K562 (cell line): Measurements from ENCODE around the gene MCOLN2. TPM values are rescaled to one million over a fixed set of nuclear protein-coding genes. Genes with fewer than 3 reads are reported as not detected.
A peak's percentile ranks its signal among the peaks of the same experiment; 100 is the strongest.

ENCODE experiments used
- ATAC-seq: fragments of 200-7000 bp; cut with Tn5 transposase; 3 replicates; pipeline ENCODE4 v1.9.1; 2020; ENCODE audit warnings: moderate library complexity
- BruUV-seq: library from RNA; stranded (reverse); fragments of 400-500 nt; replicated peaks from 2 replicates; lab custom pipeline; 2021; lab: Mats Ljungman, UMichigan
- CTCF ChIA-PET: fragments of 300-600 bp; formaldehyde crosslinking; extraction: SDS; loops from one replicate; lab custom pipeline; 2021; ENCODE audit warnings: low intra/inter-chr PET ratio; lab: Yijun Ruan, JAX
- POLR2A ChIA-PET: fragments of 300-600, 350-650 bp; sonication (Branson Sonifier 250); formaldehyde crosslinking; extraction: SDS; loops from one replicate; lab custom pipeline; 2021; ENCODE audit warnings: antibody characterized with exemption, inconsistent platforms; lab: Yijun Ruan, JAX
- DNase-seq, 4 experiments: peaks; one replicate each; pipeline versions ENCODE4 v3.0.0 to v3.0.0-alpha.2; 2011 to 2018; ENCODE audit warnings: low spot score in 3 of 4, mixed read lengths in 3 of 4; ENCODE audit errors: extremely low read depth in 1 of 4
- FAIRE-seq: peaks from 2 replicates; lab custom pipeline; 2011; peaks lifted over from hg19 to GRCh38; lab: Jason Lieb, UNC
- H2AFZ ChIP-seq: 2 replicates; pipeline ENCODE4 v1.6.0; 2011; ENCODE audit warnings: low read depth, low read length, control low read depth, inconsistent platforms
- H3K27ac ChIP-seq: fragments of 200-600 bp; 3 replicates; pipeline ENCODE4 v1.8.0; 2011; ENCODE audit warnings: low read depth, mild to moderate bottlenecking, control low read depth, inconsistent platforms, low read length, moderate library complexity, mixed read lengths; ENCODE audit errors: extremely low read depth
- H3K27me3 ChIP-seq, 2 experiments: fragments of 300-600 bp in 1 of 2; 2 replicates in 1 of 2; 3 replicates in 1 of 2; pipeline versions ENCODE4 v1.6.0 to v1.8.0; 2011; ENCODE audit warnings: inconsistent platforms in 2 of 2, low read length in 2 of 2, mild to moderate bottlenecking in 1 of 2, mixed read lengths in 1 of 2, moderate library complexity in 1 of 2; ENCODE audit not compliant: control insufficient read depth in 2 of 2, insufficient read depth in 2 of 2
- H3K36me3 ChIP-seq: fragments of 300-600 bp; 3 replicates; pipeline ENCODE4 v1.8.0; 2011; ENCODE audit warnings: mild to moderate bottlenecking, low read length, inconsistent platforms; ENCODE audit not compliant: control insufficient read depth, insufficient read depth
- H3K4me1 ChIP-seq, 2 experiments: fragments of 200-600 bp in 1 of 2; replicated peaks in 1 of 2; 2 replicates in 1 of 2; 3 replicates in 1 of 2; pipeline versions ENCODE4 v1.5.1 to v1.8.0; 2011; ENCODE audit warnings: inconsistent platforms in 2 of 2, low read length in 2 of 2, mild to moderate bottlenecking in 1 of 2, mixed read lengths in 1 of 2, moderate library complexity in 1 of 2; ENCODE audit not compliant: control insufficient read depth in 2 of 2, insufficient read depth in 2 of 2
- H3K4me2 ChIP-seq: 2 replicates; pipeline ENCODE4 v1.6.1; 2011; ENCODE audit warnings: low read length, control low read depth, inconsistent platforms, mixed read lengths; ENCODE audit not compliant: insufficient read depth
- H3K4me3 ChIP-seq: fragments of 200-600 bp; sonication (generic), shearing (Covaris generic); 2 replicates; pipeline ENCODE4 v1.5.1; 2016; ENCODE audit warnings: control low read depth, inconsistent platforms
- H3K79me2 ChIP-seq: fragments of 200-600 bp; 3 replicates; pipeline ENCODE4 v1.8.0; 2011; ENCODE audit warnings: low read length, inconsistent platforms; ENCODE audit not compliant: control insufficient read depth, insufficient read depth
- H3K9ac ChIP-seq, 2 experiments: 2 replicates each; pipeline versions ENCODE4 v1.6.0 to v1.6.1; 2011; ENCODE audit warnings: low read depth in 2 of 2, low read length in 2 of 2, control low read depth in 1 of 2, inconsistent platforms in 1 of 2, mild to moderate bottlenecking in 1 of 2, mixed read lengths in 1 of 2; ENCODE audit not compliant: insufficient read depth in 1 of 2
- H3K9me1 ChIP-seq: one replicate; pipeline ENCODE4 v1.6.0; 2011; ENCODE audit warnings: inconsistent platforms, mild to moderate bottlenecking, low read length, moderate library complexity; ENCODE audit not compliant: control insufficient read depth, insufficient read depth
- H3K9me3 ChIP-seq: replicated peaks from 2 replicates; pipeline ENCODE4 v1.5.1; 2011; ENCODE audit warnings: low read depth, low read length, inconsistent platforms; ENCODE audit not compliant: control insufficient read depth, insufficient read depth
- H4K20me1 ChIP-seq: replicated peaks from 2 replicates; pipeline ENCODE4 v1.6.1; 2011; ENCODE audit warnings: low read length, inconsistent platforms, mixed read lengths; ENCODE audit not compliant: control insufficient read depth, insufficient read depth
- AFF4 ChIP-seq: sonication (generic); formaldehyde crosslinking; IDR thresholded peaks from 2 replicates; pipeline ENCODE4 v1.8.0; 2023; ENCODE audit warnings: mild to moderate bottlenecking, missing genetic modification reagents
- ARHGAP35 ChIP-seq: fragments of 450-650 bp; IDR thresholded peaks from 2 replicates; pipeline ENCODE4 v1.6.1; 2018; ENCODE audit not compliant: partially characterized antibody
- BRF1 ChIP-seq: IDR thresholded peaks from 3 replicates; pipeline ENCODE4 v1.6.1; 2011; ENCODE audit warnings: borderline replicate concordance, mild to moderate bottlenecking; ENCODE audit not compliant: insufficient read length; ENCODE audit errors: extremely low read depth
- C11orf30 ChIP-seq: fragments of 450-650 bp; IDR thresholded peaks from 2 replicates; pipeline ENCODE4 v1.6.1; 2016; ENCODE audit warnings: low read depth, mild to moderate bottlenecking
- FOSL1 ChIP-seq: fragments of 200-800 bp; sonication (Bioruptor generic); conservative IDR thresholded peaks from 2 replicates; pipeline ENCODE4 v1.6.1; 2016; ENCODE audit warnings: missing genetic modification characterization, missing compliant biosample characterization
- HNRNPK ChIP-seq: fragments of 200-400 bp; formaldehyde crosslinking; IDR thresholded peaks from one replicate; pipeline ENCODE4 v1.6.1; 2018; ENCODE audit warnings: mild to moderate bottlenecking, low read depth, low read length; ENCODE audit not compliant: poor library complexity, severe bottlenecking
- LCOR ChIP-seq: sonication (generic); formaldehyde crosslinking; IDR thresholded peaks from 2 replicates; pipeline ENCODE4 v1.8.0; 2022; ENCODE audit warnings: mild to moderate bottlenecking, missing genetic modification reagents
- MAFF ChIP-seq: IDR thresholded peaks from 2 replicates; pipeline ENCODE4 v1.6.1; 2012; ENCODE audit warnings: low read length, improper control_type of control experiment
- MAFG ChIP-seq: fragments of 450-650 bp; conservative IDR thresholded peaks from 2 replicates; pipeline ENCODE4 v1.6.1; 2016; ENCODE audit warnings: missing genetic modification characterization, missing compliant biosample characterization
- MAFK ChIP-seq: IDR thresholded peaks from 2 replicates; pipeline ENCODE4 v1.6.1; 2011; ENCODE audit warnings: low read length, improper control_type of control experiment
- SRSF7 ChIP-seq: fragments of 200-400 bp; formaldehyde crosslinking; optimal IDR thresholded peaks from 2 replicates; pipeline ENCODE3; 2017; ENCODE audit warnings: mild to moderate bottlenecking, low read depth, low read length
- TRIM24 ChIP-seq, 2 experiments: fragments of 450-650 bp; IDR thresholded peaks; 2 replicates each; pipeline ENCODE4 v1.6.1; 2016
- U2AF2 ChIP-seq: fragments of 200-400 bp; formaldehyde crosslinking; optimal IDR thresholded peaks from 2 replicates; pipeline ENCODE3; 2017; ENCODE audit warnings: low read depth, mild to moderate bottlenecking, low read length
- ZNF121 ChIP-seq: sonication (generic); formaldehyde crosslinking; conservative IDR thresholded peaks from 2 replicates; pipeline ENCODE4 v1.8.0; 2022; ENCODE audit warnings: missing genetic modification reagents
- ZNF316 ChIP-seq: fragments of 450-650 bp; IDR thresholded peaks from 2 replicates; pipeline ENCODE4 v1.6.1; 2016
- WGBS: fragments of 100-300 bp; shearing (Covaris generic); methylation state at CpG from one replicate; pipeline ENCODE4 v1.1.6; 2016; ENCODE audit warnings: low coverage, mixed read lengths; ENCODE audit not compliant: insufficient coverage; ENCODE audit errors: missing lambda C conversion rate; 5-methylcytosine and 5-hydroxymethylcytosine counted together
- in situ Hi-C: fragments of 300-500 bp; cut with MboI; formaldehyde crosslinking; loops from 4 replicates; pipeline ENCODE4 v1.15.0; 2018; ENCODE audit warnings: inconsistent platforms, mixed read lengths
- intact Hi-C: fragments of 100-400 bp; cut with micrococcal nuclease; formaldehyde crosslinking; loops from 2 replicates; pipeline ENCODE4 v1.14.2; 2022
- polyA plus RNA-seq, 8 experiments: library from polyadenylated mRNA; depleted of rRNA in 4 of 8; stranded (reverse) in 5 of 8; unstranded in 3 of 8; fragments of >200 nt; fragmentation: Nextera tagmentation in 2 of 8; fragmentation: Illumina TruSeq in 1 of 8; extraction: Ambion mirVana in 2 of 8; extraction: Trizol in 1 of 8; gene quantifications; 2 replicates each; pipeline versions ENCODE4 v1.2.1 to v1.2.3, GENCODE V29; 2011 to 2014; ENCODE audit warnings: inconsistent platforms in 1 of 8, missing spikeins in 1 of 8
- total RNA-seq, 7 experiments: library from RNA; depleted of rRNA in 6 of 7; stranded (reverse); fragments of >200 nt in 6 of 7; fragmentation: Illumina TruSeq in 2 of 7; extraction: Trizol in 2 of 7; gene quantifications; 2 replicates each; pipeline versions ENCODE4 v1.2.1 to v1.2.3, GENCODE V29; 2011 to 2021; ENCODE audit warnings: low replicate concordance in 1 of 7

Gene MCOLN2
- total and polyA plus RNA-seq, 9 of the 15 experiments (the other 6 are each of a cell fraction or from before 2014, with no cell fraction given): 0.18 TPM; not detected in 8

DNA sequence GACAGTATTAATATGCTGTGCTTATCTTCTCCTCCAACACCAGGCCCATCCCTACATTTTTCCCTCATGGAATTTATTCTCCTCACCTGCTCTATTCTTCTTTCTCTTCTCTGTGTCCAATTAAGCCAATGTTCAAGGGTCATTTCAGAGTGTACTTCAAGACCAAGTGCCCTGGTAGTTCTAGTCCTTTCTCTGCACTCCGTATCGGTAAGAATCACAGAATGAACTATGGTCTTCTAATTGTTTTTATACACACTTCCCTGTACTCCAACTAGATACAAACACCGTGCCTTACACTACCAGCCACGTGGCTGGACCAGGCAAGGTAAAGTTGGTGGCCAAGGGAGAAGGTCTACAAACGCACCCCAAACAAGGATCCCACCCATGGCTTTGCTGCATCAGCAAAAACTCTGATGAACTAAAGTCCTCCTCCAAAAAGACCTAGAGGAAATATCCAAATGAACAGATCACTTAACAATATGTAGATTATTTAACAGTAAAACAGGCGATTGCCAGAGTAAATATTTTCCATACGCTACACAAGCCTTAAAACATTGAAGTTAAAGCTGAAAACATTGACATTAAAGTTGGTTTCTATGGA lies 63.8 kb downstream of the MCOLN2 start:
- in situ Hi-C loops (loop anchor here (25.0 kb wide), 1 partner anchor 1021 kb away; no protein-coding TSS in a partner anchor), intact Hi-C loops (loop anchor here (10.0 kb wide), 2 partner anchors 308 to 1028 kb away; no protein-coding TSS in a partner anchor)
- 0% methylated on average over 7 of the region's 7 CpGs for WGBS
- Histone ChIP-seq H3K27me3 (peaks cover 0 to 5% of the 10 kb centered on the region in 2 experiments; a peak in 1 of 5 replicates), H3K9ac (no peak overlapping the region), H2AFZ (no peak overlapping the region), H3K4me1 (no peaks in the 10 kb centered on the region), H3K4me3 (no peak overlapping the region), H3K27ac (no peak overlapping the region), H3K9me1 (no peaks in the 10 kb centered on the region), H3K4me2 (no peak overlapping the region), H3K79me2 (no peaks in the 10 kb centered on the region), H3K36me3 (no peaks in the 10 kb centered on the region), H3K9me3 (no peaks in the 10 kb centered on the region), H4K20me1 (no peaks in the 10 kb centered on the region)
- FAIRE-seq (no peak), ATAC-seq (no peak), DNase-seq (no peak)
- no peak for TF ChIP-seq AFF4 (CRISPR knock-in tag)
- TF ChIP-seq FOSL1 (tag): no peak
- TF ChIP-seq U2AF2: no peak
- no peak for TF ChIP-seq ZNF121 (CRISPR knock-in tag)
- TF ChIP-seq MAFG: peak; percentile 63
- TF ChIP-seq BRF1: no peak
- peak; percentile 48; the same call in 1 of the 2 replicates for TF ChIP-seq C11orf30
- no peak for TF ChIP-seq HNRNPK
- TF ChIP-seq MAFF: peak; percentile 51; the same call in 1 of the 2 replicates
- peak; percentile 69 for TF ChIP-seq ZNF316
- no peak for TF ChIP-seq ARHGAP35
- TF ChIP-seq MAFK: peak; percentile 53
- no peak for TF ChIP-seq TRIM24 (IDR thresholded peaks at IDR 0.05)
- TF ChIP-seq SRSF7: no peak
- no peak for TF ChIP-seq LCOR (CRISPR knock-in tag)
- no TSS peak for BruUV-seq
- CTCF ChIA-PET: no interaction called here
- POLR2A ChIA-PET: no interaction called here
